IMR-90 (cell line): ENCODE data around the gene GPC6. TPM values are rescaled to one million over a fixed set of nuclear protein-coding genes. Genes with fewer than 3 reads are reported as not detected.
A peak's percentile ranks its signal among the peaks of the same experiment; 100 is the strongest.

Source experiments
- ATAC-seq: fragments of 200-7000 bp; cut with Tn5 transposase; 2 replicates; pipeline ENCODE4 v1.9.1; 2020; ENCODE audit warnings: low read depth, mild to moderate bottlenecking, moderate library complexity
- BruUV-seq: library from RNA; stranded (reverse); fragments of 400-500 nt; replicated peaks from 2 replicates; lab custom pipeline; 2021; lab: Mats Ljungman, UMichigan
- CTCF ChIA-PET: fragments of 300-600 bp; formaldehyde crosslinking; extraction: SDS; loops from one replicate; lab custom pipeline; 2021; ENCODE audit warnings: antibody characterized with exemption; lab: Yijun Ruan, JAX
- POLR2A ChIA-PET: fragments of 300-600 bp; sonication (Branson Sonifier 250); formaldehyde crosslinking; loops from one replicate; lab custom pipeline; 2022; ENCODE audit warnings: antibody characterized with exemption; ENCODE audit not compliant: unreplicated experiment; lab: Charles Lee
- DNase-seq: peaks from one replicate; pipeline ENCODE4 v3.0.0; 2013
- H2AFZ ChIP-seq: replicated peaks from 2 replicates; pipeline ENCODE3; 2013; ENCODE audit warnings: low read length, mild to moderate bottlenecking; ENCODE audit not compliant: poor library complexity
- H2AK5ac ChIP-seq: 2 replicates; pipeline ENCODE4 v1.6.1; 2013; ENCODE audit warnings: low read depth, low read length, inconsistent platforms
- H2AK9ac ChIP-seq: replicated peaks from 2 replicates; pipeline ENCODE3; 2013; ENCODE audit warnings: mild to moderate bottlenecking, low read depth, low read length, moderate library complexity; ENCODE audit not compliant: poor library complexity
- H2BK120ac ChIP-seq: 2 replicates; pipeline ENCODE4 v1.6.1; 2013; ENCODE audit warnings: low read depth, low read length, inconsistent platforms
- H2BK15ac ChIP-seq: 3 replicates; pipeline ENCODE4 v1.6.1; 2013; ENCODE audit warnings: low read depth, low read length, inconsistent platforms
- H2BK20ac ChIP-seq: 2 replicates; pipeline ENCODE4 v1.6.1; 2013; ENCODE audit warnings: low read depth, mild to moderate bottlenecking, inconsistent platforms, low read length, moderate library complexity
- H2BK5ac ChIP-seq: 2 replicates; pipeline ENCODE4 v1.6.1; 2013; ENCODE audit warnings: mild to moderate bottlenecking, low read depth, low read length, inconsistent platforms; ENCODE audit not compliant: poor library complexity, severe bottlenecking
- H3K14ac ChIP-seq: replicated peaks from 2 replicates; pipeline ENCODE4 v1.6.1; 2013; ENCODE audit warnings: low read depth, low read length, inconsistent platforms
- H3K18ac ChIP-seq: 2 replicates; pipeline ENCODE4 v1.6.1; 2013; ENCODE audit warnings: low read depth, low read length, control low read depth
- H3K23ac ChIP-seq: 2 replicates; pipeline ENCODE4 v1.6.1; 2013; ENCODE audit warnings: low read depth, low read length, inconsistent platforms
- H3K27ac ChIP-seq: 2 replicates; pipeline ENCODE4 v1.5.1; 2013; ENCODE audit warnings: mild to moderate bottlenecking, control low read depth, low read length; ENCODE audit not compliant: insufficient read depth
- H3K27me3 ChIP-seq: 2 replicates; pipeline ENCODE4 v1.6.1; 2013; ENCODE audit warnings: low read length; ENCODE audit not compliant: control insufficient read depth, insufficient read depth
- H3K36me3 ChIP-seq: 2 replicates; pipeline ENCODE4 v1.6.1; 2013; ENCODE audit warnings: low read length, mixed read lengths; ENCODE audit not compliant: control insufficient read depth, insufficient read depth
- H3K4ac ChIP-seq: 2 replicates; pipeline ENCODE4 v1.6.1; 2013; ENCODE audit warnings: low read depth, low read length, inconsistent platforms
- H3K4me1 ChIP-seq: 2 replicates; pipeline ENCODE4 v1.6.1; 2013; ENCODE audit warnings: low read length, mixed read lengths; ENCODE audit not compliant: control insufficient read depth, insufficient read depth
- H3K4me2 ChIP-seq: 2 replicates; pipeline ENCODE4 v1.6.1; 2013; ENCODE audit warnings: low read depth, mild to moderate bottlenecking, control low read depth, low read length, moderate library complexity
- H3K4me3 ChIP-seq: 2 replicates; pipeline ENCODE4 v1.5.1; 2013; ENCODE audit warnings: low read depth, mild to moderate bottlenecking, control low read depth, low read length, moderate library complexity; ENCODE audit not compliant: insufficient read depth
- H3K56ac ChIP-seq: 2 replicates; pipeline ENCODE4 v1.6.1; 2013; ENCODE audit warnings: low read length, inconsistent platforms; ENCODE audit not compliant: insufficient read depth; ENCODE audit errors: extremely low read depth
- H3K79me1 ChIP-seq, 2 experiments: 2 replicates each; pipeline ENCODE4 v1.6.1; 2013; ENCODE audit warnings: low read length in 2 of 2, inconsistent platforms in 1 of 2, low read depth in 1 of 2
- H3K9ac ChIP-seq: 2 replicates; pipeline ENCODE4 v1.6.1; 2013; ENCODE audit warnings: low read depth, low read length, control low read depth
- H3K9me1 ChIP-seq: 2 replicates; pipeline ENCODE4 v1.6.1; 2013; ENCODE audit warnings: low read length, inconsistent platforms; ENCODE audit not compliant: insufficient read depth
- H3K9me3 ChIP-seq: 2 replicates; pipeline ENCODE4 v1.6.1; 2013; ENCODE audit warnings: low read length; ENCODE audit not compliant: control insufficient read depth, insufficient read depth
- H4K20me1 ChIP-seq: 2 replicates; pipeline ENCODE4 v1.6.1; 2013; ENCODE audit warnings: low read length, inconsistent platforms; ENCODE audit not compliant: insufficient read depth
- H4K5ac ChIP-seq: 2 replicates; pipeline ENCODE4 v1.6.1; 2013; ENCODE audit warnings: mild to moderate bottlenecking, low read depth, low read length, control low read depth
- H4K8ac ChIP-seq, 2 experiments: 2 replicates each; pipeline ENCODE4 v1.6.1; 2013; ENCODE audit warnings: low read depth in 2 of 2, low read length in 2 of 2, control low read depth in 1 of 2, inconsistent platforms in 1 of 2
- H4K91ac ChIP-seq: 2 replicates; pipeline ENCODE4 v1.6.1; 2013; ENCODE audit warnings: low read depth, low read length, inconsistent platforms; ENCODE audit not compliant: insufficient read depth
- BHLHE40 ChIP-seq: fragments of 150-350 bp; IDR thresholded peaks from 2 replicates; pipeline ENCODE4 v1.6.1; 2016; ENCODE audit warnings: mild to moderate bottlenecking, low read depth, low read length
- CEBPB ChIP-seq: IDR thresholded peaks from 2 replicates; pipeline ENCODE4 v1.6.1; 2012; ENCODE audit warnings: low read depth, low read length, improper control_type of control experiment
- CHD1 ChIP-seq: IDR thresholded peaks from 2 replicates; pipeline ENCODE4 v1.6.1; 2012; ENCODE audit warnings: low read depth, low read length, improper control_type of control experiment
- FOS ChIP-seq: fragments of 150-350 bp; IDR thresholded peaks from 2 replicates; pipeline ENCODE4 v1.6.1; 2016; ENCODE audit warnings: low read depth, low read length
- MAFK ChIP-seq: IDR thresholded peaks from 2 replicates; pipeline ENCODE4 v1.6.1; 2012; ENCODE audit warnings: low read depth, low read length, improper control_type of control experiment
- NFE2L2 ChIP-seq: fragments of 150-350 bp; IDR thresholded peaks from 2 replicates; pipeline ENCODE4 v1.6.1; 2016; ENCODE audit warnings: low read depth, mild to moderate bottlenecking, low read length
- POLR2A ChIP-seq: IDR thresholded peaks from 2 replicates; pipeline ENCODE4 v1.6.1; 2012; ENCODE audit warnings: mild to moderate bottlenecking, low read depth, low read length
- RAD21 ChIP-seq: IDR thresholded peaks from 2 replicates; pipeline ENCODE4 v1.6.1; 2012; ENCODE audit warnings: low read length, improper control_type of control experiment
- RCOR1 ChIP-seq: IDR thresholded peaks from 2 replicates; pipeline ENCODE4 v1.6.1; 2012; ENCODE audit warnings: mild to moderate bottlenecking, low read length, improper control_type of control experiment; ENCODE audit not compliant: insufficient replicate concordance
- RFX5 ChIP-seq: IDR thresholded peaks from 2 replicates; pipeline ENCODE4 v1.8.0; 2012; ENCODE audit warnings: low read depth, mild to moderate bottlenecking, low read length, moderate library complexity
- SMC3 ChIP-seq: fragments of 150-350 bp; IDR thresholded peaks from 2 replicates; pipeline ENCODE4 v1.6.1; 2016; ENCODE audit warnings: low read depth, mild to moderate bottlenecking, antibody characterized with exemption, low read length, moderate library complexity
- WGBS, 2 experiments: methylation state at CpG; one replicate each; pipeline versions ENCODE4 v1.1.5 to v1.1.7; 2013; ENCODE audit warnings: missing lambda C conversion rate in 2 of 2; ENCODE audit not compliant: insufficient read length in 1 of 2; ENCODE audit errors: extremely low coverage in 2 of 2; 5-methylcytosine and 5-hydroxymethylcytosine counted together
- dilution Hi-C: fragments of 300-500 bp; cut with HindIII; formaldehyde crosslinking; loops from one replicate; pipeline ENCODE4 v1.14.3; 2018; ENCODE audit warnings: low sequenced_read_pairs; ENCODE audit not compliant: unreplicated experiment
- in situ Hi-C: fragments of 300-500 bp; cut with MboI; formaldehyde crosslinking; loops from 3 replicates; pipeline ENCODE4 v1.14.3; 2019; ENCODE audit warnings: low sequenced_read_pairs, inconsistent platforms, mixed read lengths
- intact Hi-C: fragments of 100-400 bp; cut with micrococcal nuclease; formaldehyde crosslinking; loops from 2 replicates; pipeline ENCODE4 v1.10.0; 2022
- polyA plus RNA-seq, 3 experiments: library from polyadenylated mRNA; depleted of rRNA; stranded (reverse); fragments of >200 nt; gene quantifications; 2 replicates each; pipeline ENCODE4 v1.2.3, GENCODE V29; 2012; ENCODE audit warnings: low replicate concordance in 1 of 3
- total RNA-seq: library from RNA; depleted of rRNA; stranded (reverse); fragments of >200 nt; gene quantifications from 2 replicates; pipeline ENCODE4 v1.2.3, GENCODE V29; 2012
- TF ChIP-seq, protein P1 (sequence below): conservative IDR thresholded peaks from 2 replicates; pipeline ENCODE4 v1.5.1; 2012; ENCODE audit warnings: mild to moderate bottlenecking, low read depth, low read length, improper control_type of control experiment

The GPC6 gene
- total and polyA plus RNA-seq, 2 of the 4 experiments (the other 2 are of a cell fraction): 14.9 to 39.4 TPM

DNA sequence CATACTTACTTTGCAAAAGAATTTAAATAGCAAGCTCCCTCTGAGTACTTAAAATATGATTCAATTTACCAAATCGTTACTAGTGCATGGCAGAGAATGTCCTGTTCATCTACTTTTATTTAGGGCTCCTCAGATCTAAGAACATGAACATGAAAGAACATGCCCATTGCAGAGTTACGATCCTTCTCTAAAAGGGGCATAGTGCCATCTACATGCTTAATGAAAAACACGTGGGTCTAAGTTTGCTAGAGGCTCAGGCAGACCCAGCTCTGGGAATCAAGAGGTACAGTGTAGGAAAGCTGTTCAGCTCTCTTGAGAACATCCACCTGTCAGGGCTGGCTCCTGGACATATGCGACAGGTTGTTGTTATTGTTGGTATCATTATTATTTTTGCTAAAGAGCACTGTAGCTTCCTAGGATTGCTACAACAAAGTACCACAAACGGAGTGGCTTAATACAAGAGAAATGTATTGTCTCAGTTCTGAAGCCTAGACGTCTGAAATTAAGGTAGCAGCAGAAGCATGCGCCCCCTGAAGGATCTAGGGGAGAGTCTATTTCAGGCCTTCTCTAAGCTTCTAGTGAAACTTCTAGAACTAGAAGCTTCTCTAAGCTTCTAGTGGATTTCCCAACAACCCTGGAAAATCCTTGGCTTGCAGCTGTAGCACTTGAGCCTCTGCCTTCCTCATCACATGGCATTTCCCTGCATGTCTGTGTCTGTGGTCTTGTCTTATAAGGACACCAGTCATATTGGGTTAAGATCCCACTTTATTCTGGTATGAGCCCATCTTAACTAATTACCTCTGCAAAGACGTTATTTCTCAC, 1119.0 kb downstream of the GPC6 start:
- no TSS peak for BruUV-seq
- H3K4me1 ChIP-seq: peaks cover 6% of the 10 kb centered on the region
- DNase-seq: peak; percentile 44
- H3K9me3 ChIP-seq: no peaks in the 10 kb centered on the region
- peak overlapping the region; percentile 23; the same call in 1 of the 2 replicates for H3K4ac ChIP-seq
- peak; percentile 24; the same call in 1 of the 2 replicates for ATAC-seq
- H3K14ac ChIP-seq: peak overlapping the region; percentile 0; the same call in 1 of the 2 replicates
- no peaks in the 10 kb centered on the region for H3K79me1 ChIP-seq
- peak overlapping the region; percentile 1; the same call in 1 of the 2 replicates for H2BK120ac ChIP-seq
- ChIA-PET CTCF (interaction anchor here (0.6 to 1.2 kb wide), 2 partner anchors 269 to 1034 kb away, joined by 3 to 4 read pairs; no protein-coding TSS in a partner anchor), POLR2A (no interaction called here)
- H2BK5ac ChIP-seq: no peak overlapping the region
- dilution Hi-C loops (no loop called here), in situ Hi-C loops (loop anchor here (25.0 kb wide), 1 partner anchor 1108 kb away; the partner anchor contains the start of gene GPC6), intact Hi-C loops (no loop called here)
- H3K56ac ChIP-seq: no peak overlapping the region
- H3K4me2 ChIP-seq: no peak overlapping the region
- H2AK9ac ChIP-seq: no peak overlapping the region
- no peaks in the 10 kb centered on the region for H3K27me3 ChIP-seq
- H3K23ac ChIP-seq: no peak overlapping the region
- no peak overlapping the region for H2AFZ ChIP-seq
- 0 out of 3 replicates have a peak overlapping the region, but pooled peaks have one; percentile 0 for H2BK15ac ChIP-seq
- H4K20me1 ChIP-seq: no peaks in the 10 kb centered on the region
- 0 out of 2 replicates have a peak overlapping the region, but pooled peaks have one; percentile 31 for H2BK20ac ChIP-seq
- H3K4me3 ChIP-seq: no peak overlapping the region
- H2AK5ac ChIP-seq: peak overlapping the region; percentile 17; the same call in 1 of the 2 replicates
- no CpG with 5 or more reads among the region's 8 CpGs for WGBS, 2 experiments
- no peak overlapping the region for H3K27ac ChIP-seq
- H4K91ac ChIP-seq: no peak overlapping the region
- H4K5ac ChIP-seq: no peak overlapping the region
- H3K9ac ChIP-seq: no peak overlapping the region
- no peak for TF ChIP-seq MAFK
- TF ChIP-seq CHD1: no peak
- TF ChIP-seq CEBPB: no peak
- TF ChIP-seq RCOR1: no peak
- TF ChIP-seq POLR2A: no peak
- no peak for TF ChIP-seq BHLHE40
- no peak for TF ChIP-seq RFX5
- TF ChIP-seq RAD21: peak; percentile 29; the same call in 1 of the 2 replicates
- peak; percentile 14; the same call in 1 of the 2 replicates for TF ChIP-seq SMC3
- no peak for TF ChIP-seq NFE2L2
- no peak for TF ChIP-seq FOS
- TF ChIP-seq, protein P1, sequence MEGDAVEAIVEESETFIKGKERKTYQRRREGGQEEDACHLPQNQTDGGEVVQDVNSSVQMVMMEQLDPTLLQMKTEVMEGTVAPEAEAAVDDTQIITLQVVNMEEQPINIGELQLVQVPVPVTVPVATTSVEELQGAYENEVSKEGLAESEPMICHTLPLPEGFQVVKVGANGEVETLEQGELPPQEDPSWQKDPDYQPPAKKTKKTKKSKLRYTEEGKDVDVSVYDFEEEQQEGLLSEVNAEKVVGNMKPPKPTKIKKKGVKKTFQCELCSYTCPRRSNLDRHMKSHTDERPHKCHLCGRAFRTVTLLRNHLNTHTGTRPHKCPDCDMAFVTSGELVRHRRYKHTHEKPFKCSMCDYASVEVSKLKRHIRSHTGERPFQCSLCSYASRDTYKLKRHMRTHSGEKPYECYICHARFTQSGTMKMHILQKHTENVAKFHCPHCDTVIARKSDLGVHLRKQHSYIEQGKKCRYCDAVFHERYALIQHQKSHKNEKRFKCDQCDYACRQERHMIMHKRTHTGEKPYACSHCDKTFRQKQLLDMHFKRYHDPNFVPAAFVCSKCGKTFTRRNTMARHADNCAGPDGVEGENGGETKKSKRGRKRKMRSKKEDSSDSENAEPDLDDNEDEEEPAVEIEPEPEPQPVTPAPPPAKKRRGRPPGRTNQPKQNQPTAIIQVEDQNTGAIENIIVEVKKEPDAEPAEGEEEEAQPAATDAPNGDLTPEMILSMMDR: no peak; the same call in 1 of the 2 replicates
- H3K18ac ChIP-seq: peak overlapping the region; percentile 59
- no peak overlapping the region for H4K8ac ChIP-seq
- H3K9me1 ChIP-seq: no peaks in the 10 kb centered on the region; the same call in 1 of the 2 replicates
- H3K36me3 ChIP-seq: no peaks in the 10 kb centered on the region
